Measurements from ENCODE around the gene THRSP.
"Not testable (repeated sequence)": the region's sequence is repeated elsewhere in the genome, so short reads cannot be mapped to it uniquely, and the experiment has no call there.

Gene THRSP

GRCh38 chr11:78039919-78040671, 23.6 kb upstream of the THRSP start:
- Histone ChIP-seq H3K27ac (ENCODE audit: low read depth, low read length) (no peak overlapping the region), H3K79me2 (ENCODE audit: insufficient read depth, low read length) (no peaks in the 10 kb centered on the region), H3K9me3 (ENCODE audit: insufficient read depth, low read length) (no peaks in the 10 kb centered on the region), H3K4me3 (ENCODE audit: insufficient read depth, low read length, poor library complexity, severe bottlenecking) (no peak overlapping the region), H3K27me3 (ENCODE audit: low read length) (no peaks in the 10 kb centered on the region), H3K36me3 (ENCODE audit: low read length) (no peaks in the 10 kb centered on the region), H2AFZ (ENCODE audit: low read depth, low read length, severe bottlenecking) (peak overlapping the region; percentile 14), H3K9ac (ENCODE audit: low read length) (no peak overlapping the region), H3K9me2 (replicated peaks; ENCODE audit: insufficient read depth, low read length) (no peaks in the 10 kb centered on the region), H4K20me1 (ENCODE audit: low read depth, low read length) (no peaks in the 10 kb centered on the region), H3K4me2 (ENCODE audit: low read depth, low read length, poor library complexity, severe bottlenecking) (no peak overlapping the region), H3F3A (ENCODE audit: insufficient read depth) (no peaks in the 10 kb centered on the region)
- TF ChIP-seq, protein P1, sequence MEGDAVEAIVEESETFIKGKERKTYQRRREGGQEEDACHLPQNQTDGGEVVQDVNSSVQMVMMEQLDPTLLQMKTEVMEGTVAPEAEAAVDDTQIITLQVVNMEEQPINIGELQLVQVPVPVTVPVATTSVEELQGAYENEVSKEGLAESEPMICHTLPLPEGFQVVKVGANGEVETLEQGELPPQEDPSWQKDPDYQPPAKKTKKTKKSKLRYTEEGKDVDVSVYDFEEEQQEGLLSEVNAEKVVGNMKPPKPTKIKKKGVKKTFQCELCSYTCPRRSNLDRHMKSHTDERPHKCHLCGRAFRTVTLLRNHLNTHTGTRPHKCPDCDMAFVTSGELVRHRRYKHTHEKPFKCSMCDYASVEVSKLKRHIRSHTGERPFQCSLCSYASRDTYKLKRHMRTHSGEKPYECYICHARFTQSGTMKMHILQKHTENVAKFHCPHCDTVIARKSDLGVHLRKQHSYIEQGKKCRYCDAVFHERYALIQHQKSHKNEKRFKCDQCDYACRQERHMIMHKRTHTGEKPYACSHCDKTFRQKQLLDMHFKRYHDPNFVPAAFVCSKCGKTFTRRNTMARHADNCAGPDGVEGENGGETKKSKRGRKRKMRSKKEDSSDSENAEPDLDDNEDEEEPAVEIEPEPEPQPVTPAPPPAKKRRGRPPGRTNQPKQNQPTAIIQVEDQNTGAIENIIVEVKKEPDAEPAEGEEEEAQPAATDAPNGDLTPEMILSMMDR (IDR thresholded peaks at IDR 0.05; ENCODE audit: insufficient read depth, low read length, poor library complexity, severe bottlenecking), result no peak
- TF ChIP-seq EZH2phosphoT487 (conservative IDR thresholded peaks at IDR 0.05; ENCODE audit: low read length), result no peak

DNA sequence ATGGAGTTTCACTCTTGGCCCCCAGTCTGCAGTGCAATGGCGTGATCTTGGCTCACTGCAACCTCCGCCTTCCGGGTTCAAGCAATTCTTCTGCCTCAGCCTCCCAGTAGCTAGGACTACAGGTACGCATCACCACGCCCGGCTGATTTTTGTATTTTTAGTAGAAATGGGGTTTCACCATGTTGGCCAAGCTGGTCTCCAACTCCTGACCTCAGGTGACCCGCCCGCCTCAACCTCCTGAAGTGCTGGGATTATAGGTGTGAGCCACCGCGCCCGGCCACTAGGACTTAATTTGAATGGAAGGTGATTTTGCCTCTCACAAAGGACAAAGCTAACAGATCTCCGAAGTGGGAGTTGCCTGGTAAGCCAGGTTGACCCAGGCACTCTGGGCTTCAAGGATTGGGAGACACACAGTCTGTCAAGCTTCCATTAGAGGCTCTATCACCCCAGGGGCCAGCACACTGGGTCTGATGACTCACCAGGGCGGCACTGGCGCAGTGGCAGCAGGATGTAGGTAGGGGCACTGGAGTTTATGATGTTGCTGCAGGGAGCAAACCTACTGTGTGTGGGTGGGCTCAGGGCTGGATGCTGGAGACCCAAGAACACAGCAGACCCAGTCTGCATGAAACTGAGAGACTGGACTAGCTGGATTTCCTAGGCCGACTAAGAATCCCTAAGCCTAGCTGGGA, 22.8 kb upstream of the THRSP start:
- H3K9me3 ChIP-seq (ENCODE audit: insufficient read depth, low read length), result no peaks in the 10 kb centered on the region
- no peak overlapping the region for H3K9ac ChIP-seq (ENCODE audit: low read length)
- no peaks in the 10 kb centered on the region for H3K36me3 ChIP-seq (ENCODE audit: low read length)
- H3K27ac ChIP-seq (ENCODE audit: low read depth, low read length), result no peak overlapping the region
- no peak overlapping the region for H3K4me3 ChIP-seq (ENCODE audit: insufficient read depth, low read length, poor library complexity, severe bottlenecking)
- H4K20me1 ChIP-seq (ENCODE audit: low read depth, low read length), result no peaks in the 10 kb centered on the region
- TF ChIP-seq, protein P1 (IDR thresholded peaks at IDR 0.05; ENCODE audit: insufficient read depth, low read length, poor library complexity, severe bottlenecking), result no peak
- no peak for TF ChIP-seq EZH2phosphoT487 (conservative IDR thresholded peaks at IDR 0.05; ENCODE audit: low read length)
- H3K79me2 ChIP-seq (ENCODE audit: insufficient read depth, low read length), result no peaks in the 10 kb centered on the region
- no peak overlapping the region for H2AFZ ChIP-seq (ENCODE audit: low read depth, low read length, severe bottlenecking)
- H3K27me3 ChIP-seq (ENCODE audit: low read length), result no peaks in the 10 kb centered on the region
- no peak overlapping the region for H3K4me2 ChIP-seq (ENCODE audit: low read depth, low read length, poor library complexity, severe bottlenecking)
- H3K9me2 ChIP-seq (replicated peaks; ENCODE audit: insufficient read depth, low read length), result no peaks in the 10 kb centered on the region
- H3F3A ChIP-seq (ENCODE audit: insufficient read depth), result no peaks in the 10 kb centered on the region

- not testable (repeated sequence) for H3K9ac ChIP-seq (ENCODE audit: low read length); H3K9me3 ChIP-seq (ENCODE audit: insufficient read depth, low read length); H3K4me2 ChIP-seq (ENCODE audit: low read depth, low read length, poor library complexity, severe bottlenecking); H3K4me3 ChIP-seq (ENCODE audit: insufficient read depth, low read length, poor library complexity, severe bottlenecking); H3K27ac ChIP-seq (ENCODE audit: low read depth, low read length); H4K20me1 ChIP-seq (ENCODE audit: low read depth, low read length); H3K36me3 ChIP-seq (ENCODE audit: low read length); H3F3A ChIP-seq (ENCODE audit: insufficient read depth); H2AFZ ChIP-seq (ENCODE audit: low read depth, low read length, severe bottlenecking); H3K27me3 ChIP-seq (ENCODE audit: low read length); H3K79me2 ChIP-seq (ENCODE audit: insufficient read depth, low read length); H3K9me2 ChIP-seq (replicated peaks; ENCODE audit: insufficient read depth, low read length)
Observed at GRCh38 chr11:78041380-78041719, 22.3 kb upstream of the THRSP start.

DNA sequence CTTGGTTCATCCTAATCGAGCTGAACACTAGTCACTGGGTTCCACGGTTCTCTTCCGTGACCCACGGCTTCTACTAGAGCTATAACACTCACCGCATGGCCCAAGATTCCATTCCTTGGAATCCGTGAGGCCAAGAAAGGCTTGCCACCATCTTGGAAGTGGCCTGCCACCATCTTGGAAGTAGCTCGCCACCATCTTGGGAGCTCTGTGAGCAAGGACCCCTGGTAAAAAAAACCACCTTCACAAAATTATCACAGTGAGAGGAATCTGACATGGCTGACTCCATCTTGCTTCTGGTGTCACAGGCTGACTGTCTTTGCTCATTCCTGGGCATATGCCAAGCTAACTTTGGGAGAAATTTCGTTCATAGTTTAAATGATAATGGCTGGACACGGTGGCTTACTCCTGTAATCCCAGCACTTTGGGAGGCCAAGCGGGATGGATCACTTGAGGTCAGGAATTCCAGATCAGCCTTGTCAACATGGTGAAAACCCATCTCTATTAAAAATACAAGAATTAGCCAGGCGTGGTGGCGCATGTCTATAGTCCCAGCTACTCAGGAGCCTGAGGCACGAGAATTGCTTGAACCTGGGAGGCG, 21.7 kb upstream of the THRSP start:
- no peaks in the 10 kb centered on the region for H3K36me3 ChIP-seq (ENCODE audit: low read length)
- no peaks in the 10 kb centered on the region for H3K9me2 ChIP-seq (replicated peaks; ENCODE audit: insufficient read depth, low read length)
- H3K4me2 ChIP-seq (ENCODE audit: low read depth, low read length, poor library complexity, severe bottlenecking), result no peak overlapping the region
- TF ChIP-seq, protein P1 (IDR thresholded peaks at IDR 0.05; ENCODE audit: insufficient read depth, low read length, poor library complexity, severe bottlenecking), result no peak
- TF ChIP-seq EZH2phosphoT487 (conservative IDR thresholded peaks at IDR 0.05; ENCODE audit: low read length), result no peak
- H3K4me3 ChIP-seq (ENCODE audit: insufficient read depth, low read length, poor library complexity, severe bottlenecking), result no peak overlapping the region
- H2AFZ ChIP-seq (ENCODE audit: low read depth, low read length, severe bottlenecking), result no peak overlapping the region
- no peak overlapping the region for H3K9ac ChIP-seq (ENCODE audit: low read length)
- H4K20me1 ChIP-seq (ENCODE audit: low read depth, low read length), result no peaks in the 10 kb centered on the region
- no peak overlapping the region for H3K27ac ChIP-seq (ENCODE audit: low read depth, low read length)
- H3K9me3 ChIP-seq (ENCODE audit: insufficient read depth, low read length), result no peaks in the 10 kb centered on the region
- no peaks in the 10 kb centered on the region for H3F3A ChIP-seq (ENCODE audit: insufficient read depth)
- no peaks in the 10 kb centered on the region for H3K79me2 ChIP-seq (ENCODE audit: insufficient read depth, low read length)
- H3K27me3 ChIP-seq (ENCODE audit: low read length), result no peaks in the 10 kb centered on the region

All from SU-DHL-6 (cell line).